ENCODE results near the gene AADACL2. TPM values are rescaled to one million over a fixed set of nuclear protein-coding genes. Genes with fewer than 3 reads are reported as not detected.

Gene AADACL2
- total and polyA plus RNA-seq, 2 of the 4 experiments (the other 2 are of a cell fraction): not detected

DNA sequence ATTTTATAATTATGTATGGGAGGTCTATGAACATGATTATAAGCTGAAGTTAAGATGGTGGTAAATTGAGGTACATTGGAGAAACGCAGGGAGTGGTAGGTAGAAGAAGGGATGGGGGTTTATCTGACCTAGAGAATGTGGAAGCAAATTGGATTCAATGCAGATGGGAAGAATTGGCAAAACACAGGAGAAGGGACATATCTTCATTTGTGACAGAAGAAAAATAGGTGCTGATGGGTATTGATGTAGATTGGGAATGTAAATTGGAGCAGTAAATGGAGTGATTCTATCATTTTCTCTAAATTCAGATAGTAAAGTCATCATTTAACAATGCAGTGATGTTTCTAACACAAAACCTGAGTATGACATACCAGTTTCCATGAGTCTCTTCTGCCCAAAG, 40.5 kb downstream of the AADACL2 start:
- dilution Hi-C loops (cut with HindIII; ENCODE audit: low sequenced_read_pairs, unreplicated experiment): no loop called here
- Histone ChIP-seq H3K27ac (ENCODE audit: insufficient read depth, low read length) (no peak overlapping the region), H3K4me2 (ENCODE audit: low read depth, low read length) (no peak overlapping the region), H3K4me3 (ENCODE audit: insufficient read depth, low read depth, low read length) (no peak overlapping the region), H2AK9ac (replicated peaks; ENCODE audit: low read depth, low read length, poor library complexity) (no peak overlapping the region), H2AK5ac (ENCODE audit: low read depth, low read length) (no peak overlapping the region), H3K14ac (replicated peaks; ENCODE audit: low read depth, low read length) (no peak overlapping the region), H3K23ac (ENCODE audit: low read depth, low read length) (no peak overlapping the region), H3K36me3 (ENCODE audit: control insufficient read depth, insufficient read depth, low read length) (no peaks in the 10 kb centered on the region), H4K20me1 (ENCODE audit: insufficient read depth, low read length) (no peaks in the 10 kb centered on the region), H3K18ac (ENCODE audit: low read depth, low read length) (no peak overlapping the region), H4K5ac (ENCODE audit: low read depth, low read length) (no peak overlapping the region), H3K9me1 (ENCODE audit: insufficient read depth, low read length) (no peaks in the 10 kb centered on the region), H3K79me1 (ENCODE audit: low read depth in 1 of 2, low read length in 2 of 2) (no peaks in the 10 kb centered on the region), H2BK15ac (ENCODE audit: low read depth, low read length) (no peak overlapping the region), H3K9ac (ENCODE audit: low read depth, low read length) (no peak overlapping the region), H4K91ac (ENCODE audit: insufficient read depth, low read depth, low read length) (no peak overlapping the region), H3K27me3 (ENCODE audit: control insufficient read depth, insufficient read depth, low read length) (no peaks in the 10 kb centered on the region), H3K9me3 (ENCODE audit: control insufficient read depth, insufficient read depth, low read length) (no peaks in the 10 kb centered on the region), H3K4ac (ENCODE audit: low read depth, low read length) (no peak overlapping the region), H3K56ac (ENCODE audit: extremely low read depth, insufficient read depth, low read length) (no peak overlapping the region), H2AFZ (replicated peaks; ENCODE audit: low read length, poor library complexity) (no peak overlapping the region), H2BK20ac (ENCODE audit: low read depth, low read length) (no peak overlapping the region), H2BK5ac (ENCODE audit: low read depth, low read length, poor library complexity, severe bottlenecking) (no peak overlapping the region), H2BK120ac (ENCODE audit: low read depth, low read length) (no peak overlapping the region), H4K8ac (ENCODE audit: low read depth in 2 of 2, low read length in 2 of 2) (no peak overlapping the region), H3K4me1 (ENCODE audit: control insufficient read depth, insufficient read depth, low read length) (no peaks in the 10 kb centered on the region)
- no TSS peak for BruUV-seq (replicated peaks)
- no peak for ATAC-seq (ENCODE audit: low read depth)
- intact Hi-C loops (cut with micrococcal nuclease): no loop called here
- TF ChIP-seq RFX5 (IDR thresholded peaks at IDR 0.05; ENCODE audit: low read depth, low read length) (no peak), FOS (IDR thresholded peaks at IDR 0.05; ENCODE audit: low read depth, low read length) (no peak), MAFK (IDR thresholded peaks at IDR 0.05; ENCODE audit: low read depth, low read length) (no peak), BHLHE40 (IDR thresholded peaks at IDR 0.05; ENCODE audit: low read depth, low read length) (no peak), MXI1 (IDR thresholded peaks at IDR 0.05; ENCODE audit: borderline replicate concordance, low read depth, low read length) (no peak), RAD21 (IDR thresholded peaks at IDR 0.05; ENCODE audit: low read length) (no peak)
- TF ChIP-seq, protein P1, sequence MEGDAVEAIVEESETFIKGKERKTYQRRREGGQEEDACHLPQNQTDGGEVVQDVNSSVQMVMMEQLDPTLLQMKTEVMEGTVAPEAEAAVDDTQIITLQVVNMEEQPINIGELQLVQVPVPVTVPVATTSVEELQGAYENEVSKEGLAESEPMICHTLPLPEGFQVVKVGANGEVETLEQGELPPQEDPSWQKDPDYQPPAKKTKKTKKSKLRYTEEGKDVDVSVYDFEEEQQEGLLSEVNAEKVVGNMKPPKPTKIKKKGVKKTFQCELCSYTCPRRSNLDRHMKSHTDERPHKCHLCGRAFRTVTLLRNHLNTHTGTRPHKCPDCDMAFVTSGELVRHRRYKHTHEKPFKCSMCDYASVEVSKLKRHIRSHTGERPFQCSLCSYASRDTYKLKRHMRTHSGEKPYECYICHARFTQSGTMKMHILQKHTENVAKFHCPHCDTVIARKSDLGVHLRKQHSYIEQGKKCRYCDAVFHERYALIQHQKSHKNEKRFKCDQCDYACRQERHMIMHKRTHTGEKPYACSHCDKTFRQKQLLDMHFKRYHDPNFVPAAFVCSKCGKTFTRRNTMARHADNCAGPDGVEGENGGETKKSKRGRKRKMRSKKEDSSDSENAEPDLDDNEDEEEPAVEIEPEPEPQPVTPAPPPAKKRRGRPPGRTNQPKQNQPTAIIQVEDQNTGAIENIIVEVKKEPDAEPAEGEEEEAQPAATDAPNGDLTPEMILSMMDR (conservative IDR thresholded peaks at IDR 0.05; ENCODE audit: low read depth, low read length): no peak
- TF ChIP-seq, protein P2, sequence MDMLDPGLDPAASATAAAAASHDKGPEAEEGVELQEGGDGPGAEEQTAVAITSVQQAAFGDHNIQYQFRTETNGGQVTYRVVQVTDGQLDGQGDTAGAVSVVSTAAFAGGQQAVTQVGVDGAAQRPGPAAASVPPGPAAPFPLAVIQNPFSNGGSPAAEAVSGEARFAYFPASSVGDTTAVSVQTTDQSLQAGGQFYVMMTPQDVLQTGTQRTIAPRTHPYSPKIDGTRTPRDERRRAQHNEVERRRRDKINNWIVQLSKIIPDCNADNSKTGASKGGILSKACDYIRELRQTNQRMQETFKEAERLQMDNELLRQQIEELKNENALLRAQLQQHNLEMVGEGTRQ (IDR thresholded peaks at IDR 0.05; ENCODE audit: low read depth, low read length): no peak
- TF ChIP-seq, protein P3, sequence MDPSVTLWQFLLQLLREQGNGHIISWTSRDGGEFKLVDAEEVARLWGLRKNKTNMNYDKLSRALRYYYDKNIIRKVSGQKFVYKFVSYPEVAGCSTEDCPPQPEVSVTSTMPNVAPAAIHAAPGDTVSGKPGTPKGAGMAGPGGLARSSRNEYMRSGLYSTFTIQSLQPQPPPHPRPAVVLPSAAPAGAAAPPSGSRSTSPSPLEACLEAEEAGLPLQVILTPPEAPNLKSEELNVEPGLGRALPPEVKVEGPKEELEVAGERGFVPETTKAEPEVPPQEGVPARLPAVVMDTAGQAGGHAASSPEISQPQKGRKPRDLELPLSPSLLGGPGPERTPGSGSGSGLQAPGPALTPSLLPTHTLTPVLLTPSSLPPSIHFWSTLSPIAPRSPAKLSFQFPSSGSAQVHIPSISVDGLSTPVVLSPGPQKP (IDR thresholded peaks at IDR 0.05; ENCODE audit: borderline replicate concordance, low read depth, low read length): no peak
- 75% methylated on average over 1 of the region's 1 CpG; no CpG with 5 or more reads in 1 of the 2 experiments for WGBS, 2 experiments (ENCODE audit: extremely low coverage in 2 of 2, insufficient read length in 1 of 2)
- ChIA-PET CTCF (interaction anchor here (0.6 kb wide), 1 partner anchor 336 kb away, joined by 3 read pairs; no protein-coding TSS in a partner anchor), POLR2A (ENCODE audit: unreplicated experiment) (no interaction called here)
- no peak for DNase-seq
- in situ Hi-C loops (cut with MboI; ENCODE audit: low sequenced_read_pairs): no loop called here
